ENCODE data around the gene GOLGA1. TPM values are rescaled to one million over a fixed set of nuclear protein-coding genes. Genes with fewer than 3 reads are reported as not detected.

Gene GOLGA1
- total and polyA plus RNA-seq, 2 of the 13 experiments (the other 11 are each of a cell fraction or from before 2014, with no cell fraction given): 12.7 to 15.9 TPM

- in situ Hi-C loops (cut with HindIII; ENCODE audit: extremely low pct_ligation_motif_present, low pct_unique_long_range_greater_than_20kb): loop anchor here (5.0 kb wide), 1 partner anchor 82 kb away; the partner anchor contains the start of gene NR6A1
- TF ChIP-seq ZNF800 (CRISPR knock-in tag; IDR thresholded peaks at IDR 0.05) (no peak), SP2 (CRISPR knock-in tag; IDR thresholded peaks at IDR 0.05) (no peak), ARNTL (CRISPR knock-in tag; IDR thresholded peaks at IDR 0.05) (no peak), ZNF781 (CRISPR knock-in tag; IDR thresholded peaks at IDR 0.05; ENCODE audit: borderline replicate concordance, not compliant biosample characterization) (no peak), ZNF598 (CRISPR knock-in tag; IDR thresholded peaks at IDR 0.05; ENCODE audit: borderline replicate concordance) (no peak), THAP11 (CRISPR knock-in tag; IDR thresholded peaks at IDR 0.05) (no peak), U2AF1 (optimal IDR thresholded peaks at IDR 0.05; ENCODE audit: low read depth, low read length) (no peak), SETDB1 (CRISPR knock-in tag; IDR thresholded peaks at IDR 0.05; ENCODE audit: borderline replicate concordance) (no peak), ZBTB3 (CRISPR knock-in tag; IDR thresholded peaks at IDR 0.05; ENCODE audit: borderline replicate concordance, low read depth) (no peak), GFI1 (CRISPR knock-in tag; IDR thresholded peaks at IDR 0.05; ENCODE audit: borderline replicate concordance) (no peak), ZBTB39 (CRISPR knock-in tag; IDR thresholded peaks at IDR 0.05) (no peak), ZNF574 (CRISPR knock-in tag; IDR thresholded peaks at IDR 0.05) (no peak), ZNF567 (CRISPR knock-in tag; IDR thresholded peaks at IDR 0.05; ENCODE audit: borderline replicate concordance) (no peak), ATF7-NPFF (CRISPR knock-in tag; IDR thresholded peaks at IDR 0.05; ENCODE audit: low read depth) (no peak), KLF12 (CRISPR knock-in tag; IDR thresholded peaks at IDR 0.05; ENCODE audit: borderline replicate concordance) (no peak), LBX2 (CRISPR knock-in tag; IDR thresholded peaks at IDR 0.05; ENCODE audit: borderline replicate concordance) (no peak), HNRNPH1 (optimal IDR thresholded peaks at IDR 0.05; ENCODE audit: low read depth, low read length) (no peak), NR2C2 (CRISPR knock-in tag; IDR thresholded peaks at IDR 0.05; ENCODE audit: borderline replicate concordance) (no peak)
Measured at GRCh38 chr9:124854161-124854560, 86.7 kb downstream of the GOLGA1 start.

More at GRCh38 chr9:124854161-124854560, 86.7 kb downstream of the GOLGA1 start:
- WGBS (ENCODE audit: low lambda C conversion rate): 87% methylated on average over 3 of the region's 8 CpGs
- FAIRE-seq: no peak
- ChIA-PET POLR2A (interaction anchor here (1.5 to 4.2 kb wide), 5 partner anchors 7 to 83 kb away, joined by 3 to 39 read pairs (median 14); partner anchors contain the start of genes ARPC5L, NR6A1 and RPL35), CTCF (ENCODE audit: low intra/inter-chr PET ratio, low total read pairs) (interaction anchor here (3.1 to 3.4 kb wide), 2 partner anchors 59 to 81 kb away, joined by 36 to 167 read pairs; partner anchors contain the start of gene NR6A1)
- no peak overlapping the region for H2AFZ ChIP-seq (ENCODE audit: low read length)
- H3K4me1 ChIP-seq (ENCODE audit: insufficient read depth, low read length): peaks cover 38% of the 10 kb centered on the region
- no peak overlapping the region for H3K27ac ChIP-seq (ENCODE audit: extremely low read length, insufficient read depth, low read length)
- peaks cover 19% of the 10 kb centered on the region for H4K20me1 ChIP-seq (ENCODE audit: insufficient read depth, low read length)
- no peak overlapping the region for H3K4me2 ChIP-seq (ENCODE audit: low read depth, low read length)
- ATAC-seq: no peak
- no TSS peak for BruUV-seq (replicated peaks)
- peaks cover 4% of the 10 kb centered on the region for H3K79me2 ChIP-seq (ENCODE audit: insufficient read depth, low read length)
- intact Hi-C loops (cut with micrococcal nuclease; ENCODE audit: unreplicated experiment): no loop called here
- no peaks in the 10 kb centered on the region; a peak in 1 of 5 replicates for H3K27me3 ChIP-seq (ENCODE audit: control insufficient read depth in 1 of 2, insufficient read depth in 2 of 2, low read length in 2 of 2)
- no peak overlapping the region for H3K9ac ChIP-seq (ENCODE audit: insufficient read depth, low read depth, low read length)
- H3K4me3 ChIP-seq (replicated peaks in 1 of 3; ENCODE audit: insufficient read depth in 1 of 3, low read depth in 2 of 3, low read length in 3 of 3): no peak overlapping the region
- H3K9me3 ChIP-seq (ENCODE audit: low read length): no peaks in the 10 kb centered on the region
- no peak for DNase-seq (ENCODE audit: low spot score)
- H3K36me3 ChIP-seq (replicated peaks in 1 of 2; ENCODE audit: control insufficient read depth in 1 of 2, insufficient read depth in 2 of 2, low read length in 2 of 2): peaks cover 8 to 23% of the 10 kb centered on the region in 2 experiments

All from HepG2 (cell line).